Measurements from ENCODE around the gene MKKS.

GRCh38 chr20:10478205-10478604, 44.2 kb upstream of the MKKS start:
- TF ChIP-seq CTCF (IDR thresholded peaks at IDR 0.05; ENCODE audit: poor library complexity) (no peak), EZH2phosphoT487 (IDR thresholded peaks at IDR 0.05; ENCODE audit: low read depth, severe bottlenecking, unreplicated experiment) (no peak)

Data from hepatocyte (in vitro differentiated cells).